Measurements from ENCODE around the gene C1QTNF9.
"Not testable (repeated sequence)": the region's sequence is repeated elsewhere in the genome, so short reads cannot be mapped to it uniquely, and the experiment has no call there.

C1QTNF9 gene

GRCh38 chr13:24371273-24371672 is 61.9 kb downstream of the C1QTNF9 start:
- DNase-seq: not testable (repeated sequence)

All from CD4-positive, alpha-beta T cell treated with Interferon alpha-2 for 1 hour (primary cell).